Measurements from ENCODE around the gene ZBTB1.
"Not testable (repeated sequence)": the region's sequence is repeated elsewhere in the genome, so short reads cannot be mapped to it uniquely, and the experiment has no call there.

Gene ZBTB1

GRCh38 chr14:64569646-64570045, 65.1 kb downstream of the ZBTB1 start:
- DNase-seq (ENCODE audit: low spot score) = not testable (repeated sequence)

- DNase-seq (ENCODE audit: low spot score) = no peak
These were observed 68.0 kb downstream of the ZBTB1 start for GRCh38 chr14:64572386-64573104.

- no peak for DNase-seq (ENCODE audit: low spot score)
These were observed 68.5 kb downstream of the ZBTB1 start for GRCh38 chr14:64573109-64573508.

Measured in D341Med (cell line).